Nephron (organoid): ENCODE results near the gene MT4.
A peak's percentile ranks its signal among the peaks of the same experiment; 100 is the strongest.

Source experiments
- H3K27ac Mint-ChIP-seq, 3 experiments: 2 replicates each; pipeline ENCODE4 v1.8.0; 2020; ENCODE audit warnings: mixed read lengths in 3 of 3, mild to moderate bottlenecking in 2 of 3, moderate library complexity in 1 of 3
- H3K27me3 Mint-ChIP-seq: 2 replicates; pipeline ENCODE4 v1.8.0; 2021; ENCODE audit warnings: low read depth, mild to moderate bottlenecking, moderate library complexity, mixed read lengths
- H3K36me3 Mint-ChIP-seq: 2 replicates; pipeline ENCODE4 v1.8.0; 2020; ENCODE audit warnings: low read depth, mixed read lengths
- H3K4me1 Mint-ChIP-seq: 2 replicates; pipeline ENCODE4 v1.8.0; 2020; ENCODE audit warnings: mixed read lengths
- H3K4me3 Mint-ChIP-seq, 3 experiments: 2 replicates each; pipeline ENCODE4 v1.8.0; 2020; ENCODE audit warnings: mild to moderate bottlenecking in 3 of 3, mixed read lengths in 3 of 3, moderate library complexity in 2 of 3
- H3K9me3 Mint-ChIP-seq: 2 replicates; pipeline ENCODE4 v1.8.0; 2020; ENCODE audit warnings: mixed read lengths
- CTCF ChIP-seq, 3 experiments: fragments of 200-600 bp; sonication (generic); IDR thresholded peaks; one replicate each; pipeline ENCODE4 v1.5.0; 2021; ENCODE audit warnings: antibody characterized with exemption in 3 of 3; ENCODE audit not compliant: unreplicated experiment in 3 of 3

Gene MT4

GRCh38 chr16:56589141-56590039, 24.5 kb downstream of the MT4 start, which contains the start of gene MT3:
TSS of gene MT3 (plus strand) at chr16:56589528. CDS start at chr16:56589591, 63 bp downstream.
- peaks cover 97% of the 10 kb centered on the region for H3K27me3 Mint-ChIP-seq
- peak within 1 kb of the TSS; percentile 76 to 78 (median 77) for H3K4me3 Mint-ChIP-seq

GRCh38 chr16:56591377-56592060, 26.6 kb downstream of the MT4 start:
- H3K27me3 Mint-ChIP-seq, result peaks cover 88% of the 10 kb centered on the region
- no peak for TF ChIP-seq CTCF (IDR thresholded peaks at IDR 0.05; ENCODE audit: unreplicated experiment in 3 of 3)
- no peak overlapping the region for H3K27ac Mint-ChIP-seq
- no peaks in the 10 kb centered on the region for H3K9me3 Mint-ChIP-seq
- no peaks in the 10 kb centered on the region for H3K36me3 Mint-ChIP-seq
- H3K4me3 Mint-ChIP-seq, result peak overlapping the region in 1 of 3 experiments; percentile 29
- peaks cover 7% of the 10 kb centered on the region for H3K4me1 Mint-ChIP-seq

More at GRCh38 chr16:56589141-56590039, 24.5 kb downstream of the MT4 start, which contains the start of gene MT3:
- Mint-ChIP-seq H3K9me3 (no peaks in the 10 kb centered on the region), H3K36me3 (no peaks in the 10 kb centered on the region), H3K4me1 (peaks cover 7% of the 10 kb centered on the region), H3K27ac (no peak within 1 kb of the TSS)
- no peak for TF ChIP-seq CTCF (IDR thresholded peaks at IDR 0.05; ENCODE audit: unreplicated experiment in 3 of 3)

GRCh38 chr16:56593573-56594291, 28.9 kb downstream of the MT4 start:
- H3K27me3 Mint-ChIP-seq, result peaks cover 85% of the 10 kb centered on the region
- H3K9me3 Mint-ChIP-seq, result peaks cover 2% of the 10 kb centered on the region
- no peak for TF ChIP-seq CTCF (IDR thresholded peaks at IDR 0.05; ENCODE audit: unreplicated experiment in 3 of 3)
- H3K27ac Mint-ChIP-seq, result no peak overlapping the region
- H3K4me3 Mint-ChIP-seq, result no peak overlapping the region
- H3K36me3 Mint-ChIP-seq, result no peaks in the 10 kb centered on the region
- H3K4me1 Mint-ChIP-seq, result peaks cover 7% of the 10 kb centered on the region

- H3K4me1 Mint-ChIP-seq, result peaks cover 7% of the 10 kb centered on the region
- no peak overlapping the region for H3K4me3 Mint-ChIP-seq
- no peak overlapping the region for H3K27ac Mint-ChIP-seq
- H3K27me3 Mint-ChIP-seq, result peaks cover 80% of the 10 kb centered on the region
- peaks cover 2% of the 10 kb centered on the region for H3K9me3 Mint-ChIP-seq
- H3K36me3 Mint-ChIP-seq, result no peaks in the 10 kb centered on the region
- no peak for TF ChIP-seq CTCF (IDR thresholded peaks at IDR 0.05; ENCODE audit: unreplicated experiment in 3 of 3)
Observed at GRCh38 chr16:56594292-56594619, 29.4 kb downstream of the MT4 start.

GRCh38 chr16:56600398-56600999, 35.6 kb downstream of the MT4 start:
- Mint-ChIP-seq H3K4me1 (no peaks in the 10 kb centered on the region), H3K4me3 (no peak overlapping the region), H3K27me3 (peaks cover 56% of the 10 kb centered on the region), H3K9me3 (peaks cover 2% of the 10 kb centered on the region), H3K36me3 (no peaks in the 10 kb centered on the region), H3K27ac (no peak overlapping the region)
- peak; percentile 36 to 41 (median 40) for TF ChIP-seq CTCF (IDR thresholded peaks at IDR 0.05; ENCODE audit: unreplicated experiment in 3 of 3)
